Skin of body (tissue), 2 donors: ENCODE results near the gene CKM. TPM values are rescaled to one million over a fixed set of nuclear protein-coding genes. Genes with fewer than 3 reads are reported as not detected.
"Not testable (repeated sequence)": the region's sequence is repeated elsewhere in the genome, so short reads cannot be mapped to it uniquely, and the experiment has no call there.

Source experiments
- DNase-seq: peaks from one replicate; lab custom pipeline; 2025; lab: John Stamatoyannopoulos, UW
- total RNA-seq: library from RNA; depleted of rRNA; stranded (reverse); fragments of >200 nt; gene quantifications from one replicate; pipeline ENCODE4 v1.2.3, GENCODE V29; 2014

The CKM gene
- total RNA-seq, 1 donor from 2014 or later: 426 TPM

DNA sequence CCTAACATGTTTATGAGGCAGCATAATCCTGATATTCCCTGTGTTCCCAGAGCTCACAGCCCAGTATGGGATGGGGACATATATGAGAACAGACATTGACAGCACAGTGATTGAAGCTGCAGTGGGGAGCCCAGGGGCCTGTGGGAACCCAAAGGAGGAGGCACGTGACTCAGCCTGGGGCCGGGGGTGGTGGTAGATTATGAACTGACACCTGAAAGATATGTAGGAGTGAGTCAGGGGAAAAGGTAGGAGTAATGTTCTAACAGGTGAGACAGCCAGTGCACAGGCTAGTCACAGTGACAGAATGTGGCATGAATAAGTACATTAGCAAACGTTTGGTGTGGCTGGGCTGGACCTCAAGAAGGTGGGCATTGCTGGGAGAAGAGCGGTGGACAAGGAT, 29.0 kb downstream of the CKM start:
- DNase-seq: no peak

DNA sequence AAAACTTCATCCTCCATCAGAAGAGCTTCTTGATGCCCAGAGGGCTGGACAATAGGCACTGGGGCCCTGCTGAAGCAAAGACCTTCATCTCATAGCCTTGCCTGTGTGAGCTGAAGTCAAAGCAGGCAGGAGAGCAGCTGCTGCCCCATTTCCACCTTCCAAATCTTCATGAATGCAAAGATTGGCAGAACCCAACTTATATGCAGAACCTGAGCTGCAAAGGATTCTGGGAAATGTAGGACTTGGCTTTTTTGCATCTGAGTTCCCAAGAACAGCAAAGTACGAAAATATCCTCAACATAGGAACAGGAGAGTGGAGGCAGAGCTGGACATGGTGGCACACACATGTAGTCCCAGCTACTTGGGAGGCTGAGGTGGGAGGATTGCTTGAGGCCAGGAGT, 30.8 kb downstream of the CKM start:
- DNase-seq: no peak

- no peak for DNase-seq
These were observed 32.2 kb downstream of the CKM start for GRCh38 chr19:45290381-45290931.

DNA sequence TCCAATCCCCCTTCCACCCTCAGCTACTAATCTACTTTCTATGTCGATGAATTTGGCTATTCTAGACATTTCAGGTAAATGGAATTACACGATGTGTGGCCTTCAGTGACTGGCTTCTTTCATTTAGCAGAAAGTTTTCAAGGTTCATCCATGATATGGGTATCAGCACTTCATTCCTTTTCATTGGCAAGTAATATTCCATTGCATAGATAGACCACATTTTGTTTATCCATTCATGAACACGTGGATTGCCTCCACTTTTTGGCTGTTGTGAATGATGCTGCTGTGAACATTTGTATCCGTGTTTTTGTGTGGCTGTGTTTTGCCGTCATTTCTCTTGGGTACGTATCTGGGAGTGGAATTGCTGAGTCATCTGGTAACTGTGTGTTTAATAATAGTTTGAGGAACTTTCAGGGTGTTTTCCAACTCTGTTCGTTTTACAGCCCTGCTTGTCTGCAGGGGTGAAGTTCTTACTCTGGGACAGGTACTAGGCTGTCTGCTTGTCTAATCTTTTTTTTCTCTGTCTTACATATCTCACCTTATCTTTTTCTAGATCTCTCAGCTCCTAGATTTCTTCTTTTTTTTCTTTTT, 39.1 kb downstream of the CKM start:
- no peak for DNase-seq

GRCh38 chr19:45280471-45280961, 42.2 kb downstream of the CKM start:
- no peak for DNase-seq

GRCh38 chr19:45279587-45280192, 43.0 kb downstream of the CKM start:
- no peak for DNase-seq

DNA sequence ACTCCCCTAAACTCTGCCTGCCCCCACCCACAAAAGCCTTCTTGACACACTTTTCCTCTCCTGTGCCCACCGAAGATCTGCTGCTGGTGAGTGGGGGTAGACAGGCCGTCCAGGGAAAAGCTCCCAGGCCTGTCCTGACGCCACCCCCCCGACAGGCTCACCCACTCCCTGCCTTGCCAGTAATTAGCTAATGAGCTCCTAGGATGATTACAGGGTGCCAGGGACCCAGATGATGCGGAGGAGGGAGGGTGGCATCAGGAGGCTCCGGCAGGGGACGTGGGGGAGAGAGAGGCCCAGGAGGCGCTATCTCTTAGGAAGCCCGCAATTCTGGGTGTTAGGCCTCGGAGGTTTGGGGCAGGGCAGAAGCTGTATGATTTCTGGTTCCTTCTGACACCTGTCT, 44.6 kb downstream of the CKM start:
- no peak for DNase-seq

DNA sequence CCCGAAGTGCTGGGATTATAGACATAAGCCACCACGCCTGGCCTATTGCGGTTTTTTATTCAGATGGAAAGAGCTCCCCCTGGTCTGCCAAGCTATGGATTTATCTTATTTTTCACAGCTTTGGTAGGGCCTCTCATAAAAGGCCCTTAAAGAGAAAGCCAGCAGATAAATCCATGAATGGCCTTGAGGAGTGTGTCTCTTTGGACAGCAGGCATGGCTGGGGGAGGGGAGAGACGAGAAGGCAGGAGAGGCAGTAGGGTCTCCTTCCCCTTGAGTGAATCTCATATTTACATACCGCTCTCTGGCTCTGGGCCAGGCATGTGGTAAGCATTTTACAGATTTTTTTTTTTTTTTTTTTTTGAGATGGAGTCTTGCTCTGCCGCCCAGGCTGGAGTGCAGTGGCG, 46.4 kb downstream of the CKM start:
- peak; percentile 21 for DNase-seq

DNA sequence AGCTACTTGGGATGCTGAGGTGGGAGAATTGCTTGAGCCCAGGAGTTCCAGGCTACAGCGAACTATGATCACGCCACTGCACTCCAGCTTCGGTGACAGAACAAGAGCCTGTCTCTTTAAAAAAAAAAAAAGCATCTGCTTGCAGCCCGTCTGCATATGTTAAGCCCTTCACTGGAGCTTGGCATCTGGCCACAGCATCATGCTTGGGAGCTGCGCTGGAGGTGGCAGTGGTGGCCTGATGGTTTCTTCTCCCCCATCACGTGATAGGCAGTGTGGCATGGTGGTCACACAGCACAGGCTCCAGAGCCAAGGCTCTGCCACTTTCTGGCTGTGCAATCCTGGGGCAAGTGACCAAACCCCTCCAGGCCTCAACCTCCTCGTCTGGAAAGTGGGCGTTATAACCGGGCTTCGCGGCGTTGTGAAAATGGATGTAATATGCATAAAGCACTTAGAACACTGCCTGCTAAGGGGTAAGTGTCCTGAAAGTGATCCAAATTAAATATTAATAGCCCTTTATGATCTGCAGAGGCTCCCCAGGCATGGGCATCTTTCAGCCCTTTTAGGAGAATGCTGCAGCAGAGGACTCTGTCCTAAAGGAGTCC, 47.2 kb downstream of the CKM start:
- peak; percentile 22 for DNase-seq

- DNase-seq: no peak
These were observed 49.2 kb downstream of the CKM start for GRCh38 chr19:45273521-45273855.

- no peak for DNase-seq
These were observed 51.0 kb downstream of the CKM start for GRCh38 chr19:45271735-45272108.

DNA sequence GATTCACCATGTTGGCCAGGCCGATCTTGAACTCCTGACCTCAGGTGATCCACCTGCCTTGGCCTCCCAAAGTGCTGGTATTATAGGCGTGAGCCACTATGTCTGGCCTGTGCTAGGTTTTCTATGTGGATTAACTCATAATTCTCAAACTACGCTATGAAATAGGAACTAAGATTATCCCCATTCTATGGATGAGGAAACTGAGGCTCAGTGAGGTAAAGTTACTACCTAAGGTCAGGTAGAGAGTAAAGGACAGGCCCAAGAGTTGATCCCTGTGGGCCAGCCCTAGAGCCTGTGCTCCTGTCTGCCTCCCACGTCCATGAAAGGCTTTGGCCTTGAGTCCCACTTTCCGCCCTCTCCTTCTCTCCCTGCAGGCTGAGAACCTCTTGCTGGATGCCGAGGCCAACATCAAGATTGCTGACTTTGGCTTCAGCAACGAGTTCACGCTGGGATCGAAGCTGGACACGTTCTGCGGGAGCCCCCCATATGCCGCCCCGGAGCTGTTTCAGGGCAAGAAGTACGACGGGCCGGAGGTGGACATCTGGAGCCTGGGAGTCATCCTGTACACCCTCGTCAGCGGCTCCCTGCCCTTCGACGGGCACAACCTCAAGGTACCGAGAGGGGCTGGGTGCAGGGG, 51.5 kb downstream of the CKM start:
- no peak for DNase-seq

DNA sequence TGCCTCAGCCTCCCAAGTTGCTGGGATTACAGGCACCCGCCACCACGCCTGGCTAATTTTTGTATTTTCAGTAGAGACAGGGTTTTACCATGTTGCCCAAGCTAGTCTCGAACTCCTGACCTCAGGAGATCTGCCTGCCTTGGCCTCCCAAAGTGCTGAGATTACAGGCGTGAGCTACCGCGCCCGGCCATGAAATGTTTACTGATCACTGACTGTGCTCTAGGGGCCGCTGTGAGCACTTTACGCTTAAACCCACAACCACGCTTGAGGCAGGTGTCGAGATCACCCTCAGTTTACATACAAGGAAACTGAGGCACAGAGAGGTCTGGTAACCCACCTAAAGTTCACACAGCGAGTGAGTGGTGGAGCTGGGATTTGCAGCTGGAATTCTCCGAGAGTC, 52.7 kb downstream of the CKM start:
- not testable (repeated sequence) for DNase-seq

GRCh38 chr19:45267296-45267695, 55.4 kb downstream of the CKM start:
- DNase-seq: no peak

- no peak for DNase-seq
These were observed 57.3 kb downstream of the CKM start for GRCh38 chr19:45265375-45265774.

- no peak for DNase-seq
These were observed 57.8 kb downstream of the CKM start for GRCh38 chr19:45264781-45265317.

DNA sequence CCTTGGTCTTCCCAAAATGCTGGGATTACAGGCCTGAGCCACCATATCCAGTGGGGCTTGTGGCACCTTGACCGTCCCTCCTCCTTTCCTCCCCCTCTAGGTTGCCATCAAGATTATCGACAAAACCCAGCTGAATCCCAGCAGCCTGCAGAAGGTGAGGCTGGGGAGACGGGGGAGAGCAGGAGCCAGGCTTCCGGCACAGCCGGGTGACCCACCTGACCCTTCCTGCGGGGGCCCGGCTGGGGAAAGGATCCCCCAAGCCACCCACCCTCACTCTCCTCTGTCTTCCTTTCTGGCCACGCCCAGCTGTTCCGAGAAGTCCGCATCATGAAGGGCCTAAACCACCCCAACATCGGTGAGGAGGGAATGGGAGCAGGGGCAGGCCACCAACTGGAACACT, 59.7 kb downstream of the CKM start:
- no peak for DNase-seq

GRCh38 chr19:45262570-45262969, 60.1 kb downstream of the CKM start:
- DNase-seq: no peak

- DNase-seq: no peak
These were observed 63.8 kb downstream of the CKM start for GRCh38 chr19:45258862-45259261.

DNA sequence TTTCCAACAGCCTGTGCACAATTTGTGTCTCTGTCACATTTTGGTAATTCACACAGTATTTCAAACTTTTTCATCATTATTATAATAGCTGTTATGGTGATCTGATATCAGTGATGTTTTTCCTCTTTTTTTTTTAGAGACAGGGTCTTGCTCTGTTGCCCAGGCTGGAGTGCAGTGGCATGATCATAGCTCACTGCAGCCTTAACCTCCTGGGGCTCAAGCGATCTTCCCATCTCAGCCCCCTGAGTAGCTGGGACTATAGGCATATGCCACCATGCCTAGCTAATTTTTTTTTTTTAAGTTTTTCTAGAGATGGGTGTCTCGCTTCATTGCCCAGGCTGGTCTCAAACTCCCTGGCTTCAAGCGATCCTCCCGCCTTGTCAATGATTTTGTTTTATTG, 65.8 kb downstream of the CKM start:
- no peak for DNase-seq
